ENCODE data around the gene LRRC73. TPM values are rescaled to one million over a fixed set of nuclear protein-coding genes. Genes with fewer than 3 reads are reported as not detected.
A peak's percentile ranks its signal among the peaks of the same experiment; 100 is the strongest.

LRRC73 gene
- total RNA-seq, 1 experiment from 2014 or later, result 0.55 TPM

- peaks cover 37% of the 10 kb centered on the region for H3F3A ChIP-seq (ENCODE audit: insufficient read depth, low read depth)
- CTCF ChIA-PET, result interaction anchor here (0.6 kb wide), 2 partner anchors 47 to 181 kb away, joined by 3 to 6 read pairs; no protein-coding TSS in a partner anchor
- no TSS peak for BruUV-seq (replicated peaks)
- H3K27me3 ChIP-seq (ENCODE audit: insufficient read depth, low read depth), result no peaks in the 10 kb centered on the region
- H3K36me3 ChIP-seq (ENCODE audit: low read depth), result no peaks in the 10 kb centered on the region
- POLR2A ChIA-PET (ENCODE audit: unreplicated experiment), result interaction anchor here (0.6 kb wide), 2 partner anchors 18 to 1563 kb away, joined by 4 to 5 read pairs; no protein-coding TSS in a partner anchor
- H3K4me3 ChIP-seq, result peak overlapping the region; percentile 91
- 0 out of 2 replicates have a peak overlapping the region, but pooled peaks have one; percentile 34 for H3K27ac ChIP-seq
- H3K9me3 ChIP-seq (ENCODE audit: insufficient read depth, low read depth), result no peaks in the 10 kb centered on the region
- intact Hi-C loops (cut with micrococcal nuclease; ENCODE audit: unreplicated experiment), result no loop called here
- TF ChIP-seq CTCF (conservative IDR thresholded peaks at IDR 0.05), result no peak
- no peak for TF ChIP-seq EZH2 (IDR thresholded peaks at IDR 0.05; ENCODE audit: low read depth)
- H4K20me1 ChIP-seq (ENCODE audit: insufficient read depth), result no peaks in the 10 kb centered on the region
- DNase-seq, result no peak
- H3K4me2 ChIP-seq, result peak overlapping the region; percentile 98
- H2AFZ ChIP-seq, result peak overlapping the region; percentile 94
- peaks cover 57% of the 10 kb centered on the region for H3K4me1 ChIP-seq (replicated peaks; ENCODE audit: insufficient read depth)
- H3K79me2 ChIP-seq (ENCODE audit: low read depth), result peaks cover 49% of the 10 kb centered on the region
- H3K9me2 ChIP-seq (ENCODE audit: insufficient read depth), result no peaks in the 10 kb centered on the region; the same call in 1 of the 2 replicates
Measured at GRCh38 chr6:43478008-43478372, 32.2 kb downstream of the LRRC73 start.

- Histone ChIP-seq H3K9me3 (ENCODE audit: insufficient read depth, low read depth) (no peaks in the 10 kb centered on the region), H3K27me3 (ENCODE audit: insufficient read depth, low read depth) (no peaks in the 10 kb centered on the region), H3K4me2 (peak within 1 kb of the TSS; percentile 98), H3K79me2 (ENCODE audit: low read depth) (peaks cover 43% of the 10 kb centered on the region), H3F3A (ENCODE audit: insufficient read depth, low read depth) (peaks cover 37% of the 10 kb centered on the region), H3K4me3 (peak within 1 kb of the TSS; percentile 91), H3K27ac (peak within 1 kb of the TSS; percentile 34), H2AFZ (peak within 1 kb of the TSS; percentile 94), H4K20me1 (ENCODE audit: insufficient read depth) (no peaks in the 10 kb centered on the region), H3K4me1 (replicated peaks; ENCODE audit: insufficient read depth) (peaks cover 53% of the 10 kb centered on the region), H3K9me2 (ENCODE audit: insufficient read depth) (no peaks in the 10 kb centered on the region; the same call in 1 of the 2 replicates), H3K36me3 (ENCODE audit: low read depth) (no peaks in the 10 kb centered on the region)
- BruUV-seq (replicated peaks), result no TSS peak
- TF ChIP-seq EZH2 (IDR thresholded peaks at IDR 0.05; ENCODE audit: low read depth) (no peak), CTCF (conservative IDR thresholded peaks at IDR 0.05) (no peak)
- DNase-seq, result peak; percentile 73 to 93
- ChIA-PET CTCF (interaction anchor here (0.6 to 0.7 kb wide), 3 partner anchors 14 to 180 kb away, joined by 3 to 6 read pairs (median 6); no protein-coding TSS in a partner anchor), POLR2A (ENCODE audit: unreplicated experiment) (interaction anchor here (0.6 to 0.7 kb wide), 5 partner anchors 19 to 1562 kb away, joined by 3 to 12 read pairs (median 5); no protein-coding TSS in a partner anchor)
- intact Hi-C loops (cut with micrococcal nuclease; ENCODE audit: unreplicated experiment), result loop anchor here (2.0 kb wide), 1 partner anchor 19 kb away; no protein-coding TSS in a partner anchor
Measured at GRCh38 chr6:43477235-43478007, 32.7 kb downstream of the LRRC73 start, which contains the start of gene TJAP1. TJAP1 (plus strand) TSS chr6:43477570; CDS start chr6:43499002, 21,432 bp downstream.

- POLR2A ChIA-PET (ENCODE audit: unreplicated experiment), result interaction anchor here (0.6 to 0.7 kb wide), 3 partner anchors 19 to 249 kb away, joined by 3 to 12 read pairs (median 6); no protein-coding TSS in a partner anchor
- Histone ChIP-seq H3K79me2 (ENCODE audit: low read depth) (peaks cover 37% of the 10 kb centered on the region), H3K4me2 (peak overlapping the region; percentile 98), H2AFZ (peak overlapping the region; percentile 94), H3K9me3 (ENCODE audit: insufficient read depth, low read depth) (no peaks in the 10 kb centered on the region), H3K9me2 (ENCODE audit: insufficient read depth) (no peaks in the 10 kb centered on the region; the same call in 1 of the 2 replicates), H3K27ac (peak overlapping the region; percentile 30), H3K27me3 (ENCODE audit: insufficient read depth, low read depth) (no peaks in the 10 kb centered on the region), H3K36me3 (ENCODE audit: low read depth) (no peaks in the 10 kb centered on the region), H3F3A (ENCODE audit: insufficient read depth, low read depth) (peaks cover 35% of the 10 kb centered on the region), H4K20me1 (ENCODE audit: insufficient read depth) (no peaks in the 10 kb centered on the region), H3K4me3 (peak overlapping the region; percentile 91; the same call in 1 of the 2 replicates), H3K4me1 (replicated peaks; ENCODE audit: insufficient read depth) (peaks cover 51% of the 10 kb centered on the region)
- BruUV-seq (replicated peaks), result no TSS peak
- TF ChIP-seq CTCF (conservative IDR thresholded peaks at IDR 0.05) (no peak), EZH2 (IDR thresholded peaks at IDR 0.05; ENCODE audit: low read depth) (no peak)
- CTCF ChIA-PET, result interaction anchor here (0.6 to 0.7 kb wide), 2 partner anchors 14 to 148 kb away, joined by 3 to 6 read pairs; no protein-coding TSS in a partner anchor
- no peak for DNase-seq
- intact Hi-C loops (cut with micrococcal nuclease; ENCODE audit: unreplicated experiment), result loop anchor here (2.0 kb wide), 1 partner anchor 20 kb away; no protein-coding TSS in a partner anchor
Measured at GRCh38 chr6:43476746-43477145, 33.4 kb downstream of the LRRC73 start.

All from PC-9 (cell line).